Measurements from ENCODE around the gene KRT13.
A peak's percentile ranks its signal among the peaks of the same experiment; 100 is the strongest.

GRCh38 chr17:41496803-41497484, 8.5 kb downstream of the KRT13 start:
- TF ChIP-seq POLR2A (IDR thresholded peaks at IDR 0.05) (no peak), CTCF (IDR thresholded peaks at IDR 0.05) (peak; percentile 7 to 48 (median 25))

Measured in uterus (tissue), 2 donors.